Mesodermal cell (in vitro differentiated cells): Measurements from ENCODE around the gene TEX53.

Source experiments
- H3K27ac ChIP-seq: 2 replicates; pipeline ENCODE4 v1.7.0; 2013; ENCODE audit warnings: mild to moderate bottlenecking, low read depth, low read length, moderate library complexity; ENCODE audit not compliant: severe bottlenecking
- H3K36me3 ChIP-seq: 2 replicates; pipeline ENCODE4 v1.7.1; 2013; ENCODE audit warnings: mild to moderate bottlenecking, low read length, moderate library complexity; ENCODE audit not compliant: control insufficient read depth, insufficient read depth
- H3K4me1 ChIP-seq: one replicate; pipeline ENCODE4 v1.7.1; 2013; ENCODE audit warnings: mild to moderate bottlenecking, low read length; ENCODE audit not compliant: insufficient read depth, control insufficient read depth, poor library complexity, severe bottlenecking
- H3K4me3 ChIP-seq: 2 replicates; pipeline ENCODE4 v1.7.0; 2013; ENCODE audit warnings: low read length, control low read depth, mild to moderate bottlenecking; ENCODE audit not compliant: insufficient read depth, poor library complexity, severe bottlenecking; ENCODE audit errors: extremely low read depth
- H3K9me3 ChIP-seq: 2 replicates; pipeline ENCODE4 v1.7.1; 2013; ENCODE audit warnings: mild to moderate bottlenecking, low read length, moderate library complexity; ENCODE audit not compliant: control insufficient read depth
- WGBS, 2 experiments: methylation state at CpG; one replicate each; pipeline ENCODE4 v1.1.5; 2013; ENCODE audit warnings: missing lambda C conversion rate in 2 of 2; ENCODE audit not compliant: insufficient coverage in 2 of 2; 5-methylcytosine and 5-hydroxymethylcytosine counted together

Gene TEX53

DNA sequence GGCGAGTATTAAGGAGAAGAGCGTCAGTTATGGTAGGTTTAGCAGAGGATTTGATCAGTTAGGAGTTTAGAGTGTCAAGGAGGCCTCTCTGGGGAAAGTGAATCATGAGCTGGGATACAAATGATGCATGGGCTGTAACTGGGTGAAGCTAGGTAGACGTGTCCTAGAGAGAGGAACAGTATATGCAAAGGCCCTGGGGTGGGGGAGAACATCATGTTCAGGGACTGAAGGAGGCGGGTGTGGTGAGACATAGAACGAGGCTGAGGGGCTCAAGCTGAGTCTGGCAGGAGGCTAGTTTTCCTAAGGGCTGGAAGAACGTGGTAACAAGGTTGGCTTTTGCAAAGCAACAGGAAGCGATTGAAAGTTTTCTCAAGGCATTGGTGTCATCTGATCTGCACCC lies 36.0 kb downstream of the TEX53 start:
- 90 to 98% methylated on average over 7 of the region's 7 CpGs for WGBS, 2 experiments

DNA sequence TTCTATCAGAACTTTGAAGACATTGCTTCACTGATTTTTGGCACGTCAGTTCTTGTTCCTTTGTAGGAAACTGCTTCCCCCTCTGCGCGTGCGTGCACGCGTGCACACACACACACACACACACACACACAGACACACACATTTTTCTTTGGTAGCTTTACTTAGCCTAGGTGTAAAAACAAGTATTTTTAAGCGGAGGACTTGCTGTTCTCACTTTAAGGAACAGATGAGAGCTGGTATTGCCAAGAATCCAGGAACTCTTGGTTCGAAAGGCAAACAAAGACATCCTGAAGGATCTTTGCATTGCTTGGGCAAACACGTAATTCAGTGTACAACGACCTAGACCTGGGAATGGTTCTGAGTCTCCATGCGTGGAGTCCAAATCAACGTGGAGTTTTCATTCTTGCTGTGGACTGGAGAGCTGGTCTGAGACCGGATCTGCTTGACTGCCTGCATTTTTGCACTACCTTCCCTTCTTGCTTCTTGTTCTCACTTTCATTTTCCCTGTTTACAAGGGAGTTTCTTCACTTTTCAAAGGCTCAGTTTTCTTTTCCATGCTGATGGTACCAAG lies 38.3 kb downstream of the TEX53 start:
- Histone ChIP-seq H3K27ac (no peak overlapping the region), H3K36me3 (no peaks in the 10 kb centered on the region), H3K9me3 (no peaks in the 10 kb centered on the region), H3K4me3 (no peak overlapping the region), H3K4me1 (peaks cover 8% of the 10 kb centered on the region)
- 82 to 93% methylated on average over 6 to 13 of the region's 13 CpGs for WGBS, 2 experiments

More for the DNA sequence above, 36.0 kb downstream of the TEX53 start:
- H3K36me3 ChIP-seq = no peaks in the 10 kb centered on the region
- H3K4me3 ChIP-seq = no peak overlapping the region
- H3K4me1 ChIP-seq = peaks cover 8% of the 10 kb centered on the region
- peak overlapping the region; percentile 60 for H3K27ac ChIP-seq
- H3K9me3 ChIP-seq = no peaks in the 10 kb centered on the region

DNA sequence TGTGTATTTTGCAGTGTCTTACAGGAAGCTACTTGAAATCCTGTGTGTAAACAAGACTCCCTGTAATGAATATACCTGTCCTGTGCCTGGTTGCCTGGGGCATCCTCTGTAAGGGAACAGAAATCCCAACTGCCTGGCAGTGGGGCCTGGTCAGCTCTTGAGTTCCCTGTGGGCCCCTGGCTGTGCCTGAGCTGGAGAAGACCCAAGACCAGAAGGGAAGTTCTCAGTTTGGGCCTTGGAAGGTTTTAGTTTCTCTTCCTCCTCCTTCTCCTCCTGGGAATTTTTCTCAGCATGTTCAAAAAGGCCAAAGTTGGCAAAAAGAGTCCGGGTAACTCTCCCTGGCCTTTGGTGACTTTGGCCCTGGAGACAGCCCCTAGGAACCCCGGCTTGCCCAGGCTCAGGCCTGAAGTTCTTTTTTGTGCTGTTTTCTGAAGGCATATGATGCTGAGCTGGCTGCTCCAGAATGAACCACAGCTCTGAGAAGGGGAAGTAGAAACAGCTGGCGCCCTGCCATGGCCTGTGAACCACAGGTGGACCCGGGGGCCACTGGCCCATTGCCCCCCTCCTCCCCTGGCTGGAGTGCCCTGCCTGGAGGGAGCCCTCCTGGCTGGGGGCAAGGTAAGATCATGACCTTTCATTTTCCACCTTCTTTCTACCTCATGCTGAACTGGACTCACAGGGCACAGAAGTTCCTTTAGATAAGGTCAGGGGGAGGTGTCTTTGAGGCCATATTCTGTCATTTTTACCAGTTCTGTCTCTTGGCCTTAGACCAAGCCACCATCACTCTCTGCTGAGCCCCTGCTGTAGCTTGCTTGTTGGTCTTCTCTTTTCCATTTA lies 40.7 kb downstream of the TEX53 start:
- Histone ChIP-seq H3K4me1 (peaks cover 7% of the 10 kb centered on the region), H3K27ac (no peak overlapping the region), H3K36me3 (no peaks in the 10 kb centered on the region), H3K9me3 (no peaks in the 10 kb centered on the region), H3K4me3 (no peak overlapping the region)
- WGBS, 2 experiments = 87 to 93% methylated on average over 3 to 4 of the region's 4 CpGs

DNA sequence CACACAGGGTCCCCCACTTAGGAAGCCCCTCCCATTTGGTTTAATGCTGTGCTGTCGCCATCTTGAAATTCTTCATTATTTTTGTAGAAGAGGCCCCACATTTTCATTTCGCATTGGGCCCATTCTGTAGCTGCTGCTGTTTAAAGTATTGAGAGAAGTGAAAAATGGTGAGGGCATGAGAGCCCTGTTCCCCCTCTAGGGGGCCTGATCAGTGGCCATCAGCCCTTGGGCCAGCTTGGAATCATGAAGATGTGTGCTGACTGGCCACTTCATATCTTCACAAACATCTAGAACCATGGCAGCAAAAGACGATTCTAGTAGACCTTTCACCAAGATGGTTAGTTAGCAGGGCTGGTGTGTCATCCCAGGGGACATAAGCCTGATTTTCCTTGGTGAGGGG lies 43.2 kb downstream of the TEX53 start:
- Histone ChIP-seq H3K4me1 (peaks cover 8% of the 10 kb centered on the region), H3K9me3 (no peaks in the 10 kb centered on the region), H3K27ac (no peak overlapping the region), H3K4me3 (no peak overlapping the region), H3K36me3 (no peaks in the 10 kb centered on the region)
- WGBS, 2 experiments = 90 to 100% methylated on average over 2 of the region's 3 CpGs

DNA sequence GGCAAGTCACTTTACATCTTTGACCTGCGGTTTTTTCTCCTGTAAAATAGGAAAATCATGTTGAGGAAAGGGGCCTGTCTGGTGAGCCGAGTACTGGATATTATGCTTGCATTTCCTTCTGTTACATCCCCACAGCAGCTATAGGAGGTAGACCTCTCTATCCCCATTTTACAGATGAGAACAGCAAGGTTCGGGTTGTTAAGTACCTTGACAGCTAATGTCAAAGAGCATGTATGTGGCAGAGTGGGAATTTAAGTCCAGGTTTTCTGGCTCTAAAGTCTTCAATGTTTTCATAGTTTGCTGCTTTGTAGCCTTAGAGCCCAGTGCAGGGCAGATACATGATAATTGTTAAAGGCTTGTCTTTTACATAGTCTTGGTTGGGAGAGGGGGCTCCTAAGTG lies 43.7 kb downstream of the TEX53 start:
- no peaks in the 10 kb centered on the region for H3K36me3 ChIP-seq
- 100% methylated on average over 2 of the region's 3 CpGs; no CpG with 5 or more reads in 1 of the 2 experiments for WGBS, 2 experiments
- H3K9me3 ChIP-seq = no peaks in the 10 kb centered on the region
- peaks cover 8% of the 10 kb centered on the region for H3K4me1 ChIP-seq
- H3K4me3 ChIP-seq = no peak overlapping the region
- no peak overlapping the region for H3K27ac ChIP-seq

DNA sequence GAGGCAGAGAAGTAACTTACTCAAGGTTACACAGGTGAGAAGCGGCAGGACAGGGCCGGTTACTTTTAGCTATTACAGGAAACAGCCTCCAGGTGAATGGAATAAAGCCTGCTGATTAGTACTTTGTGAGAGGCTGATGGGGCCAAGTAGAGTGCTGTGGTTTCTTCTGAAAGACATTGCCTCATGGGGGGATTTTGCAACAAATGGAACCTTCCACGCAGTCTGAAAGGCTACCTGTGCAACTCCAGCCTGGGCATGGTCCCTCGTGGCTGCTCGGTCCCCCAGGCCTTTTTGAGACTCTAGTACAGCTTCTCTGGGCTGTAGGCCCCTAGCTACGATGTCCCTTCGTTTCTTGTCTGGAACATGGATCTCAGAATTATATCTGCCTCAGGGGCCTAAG lies 44.5 kb downstream of the TEX53 start:
- Histone ChIP-seq H3K4me3 (no peak overlapping the region), H3K36me3 (no peaks in the 10 kb centered on the region), H3K4me1 (peaks cover 8% of the 10 kb centered on the region), H3K9me3 (no peaks in the 10 kb centered on the region), H3K27ac (no peak overlapping the region)
- WGBS, 2 experiments = 90 to 93% methylated on average over 7 of the region's 7 CpGs

DNA sequence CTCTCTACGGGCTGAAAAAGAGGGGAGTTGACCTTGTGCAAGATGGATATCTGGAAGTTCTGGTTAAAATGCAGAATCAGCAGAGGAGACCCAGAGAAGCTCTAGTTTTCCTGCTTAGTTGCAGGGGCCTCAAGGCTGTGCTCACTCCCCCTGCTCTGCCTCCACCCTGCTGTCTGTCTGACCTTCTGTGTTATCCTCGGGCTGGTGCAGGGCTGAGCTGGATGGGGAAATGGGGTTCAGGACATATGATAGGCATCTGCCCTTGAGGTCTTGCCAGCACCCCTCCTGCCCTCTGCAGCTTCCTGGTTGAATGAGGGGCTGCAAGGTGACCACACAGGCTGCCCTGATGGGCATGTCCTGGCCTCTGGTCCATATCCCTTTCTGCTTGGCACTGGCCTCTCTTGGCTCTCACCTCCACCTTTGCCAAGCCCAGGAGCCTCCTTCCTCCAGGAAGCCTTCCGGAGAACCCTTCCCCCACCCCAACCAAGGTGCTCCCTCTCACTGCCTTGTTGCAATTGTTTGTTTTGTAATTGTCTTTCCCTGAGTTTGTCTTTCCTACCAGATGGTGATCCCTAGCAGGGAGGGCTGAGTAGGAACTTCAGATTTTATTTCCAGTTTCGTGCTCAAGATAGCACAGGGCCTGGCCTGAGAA lies 45.2 kb downstream of the TEX53 start:
- no peak overlapping the region for H3K27ac ChIP-seq
- H3K4me1 ChIP-seq = peaks cover 8% of the 10 kb centered on the region
- WGBS, 2 experiments = 60 to 70% methylated on average over 1 to 2 of the region's 4 CpGs
- H3K9me3 ChIP-seq = no peaks in the 10 kb centered on the region
- no peaks in the 10 kb centered on the region for H3K36me3 ChIP-seq
- H3K4me3 ChIP-seq = peak overlapping the region; percentile 47

DNA sequence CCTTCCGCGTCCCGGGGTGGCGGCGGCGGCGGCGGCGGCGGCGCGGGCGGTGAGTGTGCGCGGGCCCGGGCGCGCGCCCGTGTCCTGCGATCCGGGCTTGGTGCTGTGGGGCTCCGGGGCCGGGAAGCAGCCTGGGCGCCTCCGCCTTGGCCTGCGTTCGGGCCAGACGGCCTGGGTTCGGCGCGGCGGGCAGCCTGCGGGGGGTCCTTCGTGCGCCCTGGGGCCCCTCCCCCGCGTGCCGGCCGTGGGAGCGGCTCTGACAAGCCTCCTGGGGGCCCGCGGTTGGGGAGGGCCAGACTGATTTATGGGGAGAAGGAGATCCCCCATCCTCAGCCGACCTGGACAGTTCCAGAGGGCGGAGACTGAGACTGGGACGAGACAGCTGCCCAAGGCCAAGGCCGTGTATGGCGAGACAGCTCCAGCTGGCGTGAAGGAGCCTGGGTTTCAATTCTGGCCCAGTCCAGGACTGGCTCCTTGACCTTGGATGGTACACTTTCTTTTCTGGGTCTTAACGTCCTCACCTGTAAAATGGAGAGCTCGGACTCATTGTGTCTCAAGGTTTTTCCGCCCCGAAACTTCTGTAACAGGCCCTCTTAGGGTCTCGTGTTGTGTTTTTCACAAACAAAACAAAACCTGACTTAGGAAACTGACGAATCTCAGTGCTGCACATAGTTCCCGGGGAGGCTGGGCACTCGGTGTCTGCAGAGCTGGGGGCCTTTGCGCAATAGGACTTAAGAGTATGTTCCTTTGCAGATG lies 45.9 kb downstream of the TEX53 start:
- WGBS, 2 experiments = 23 to 57% methylated on average over 15 to 40 of the region's 58 CpGs
- H3K27ac ChIP-seq = no peak overlapping the region
- no peaks in the 10 kb centered on the region for H3K9me3 ChIP-seq
- no peaks in the 10 kb centered on the region for H3K36me3 ChIP-seq
- peak overlapping the region; percentile 47 for H3K4me3 ChIP-seq
- peaks cover 8% of the 10 kb centered on the region for H3K4me1 ChIP-seq

DNA sequence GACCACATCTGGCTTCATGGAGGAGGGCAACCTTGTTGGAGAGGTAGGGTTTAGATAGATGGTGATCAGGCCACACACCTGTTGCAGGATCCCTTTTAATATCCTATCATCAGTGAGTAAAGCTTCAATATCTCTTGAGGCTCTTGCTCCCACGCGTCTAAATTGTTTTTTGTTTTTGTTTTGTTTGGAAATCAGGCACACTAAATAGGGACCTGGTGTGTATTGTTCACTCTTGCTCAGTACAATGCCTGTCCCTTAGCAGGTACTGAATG lies 49.1 kb downstream of the TEX53 start:
- peaks cover 13% of the 10 kb centered on the region for H3K4me1 ChIP-seq
- no peak overlapping the region for H3K27ac ChIP-seq
- H3K9me3 ChIP-seq = no peaks in the 10 kb centered on the region
- 72% methylated on average over 2 of the region's 2 CpGs; no CpG with 5 or more reads in 1 of the 2 experiments for WGBS, 2 experiments
- no peaks in the 10 kb centered on the region for H3K36me3 ChIP-seq
- H3K4me3 ChIP-seq = no peak overlapping the region

DNA sequence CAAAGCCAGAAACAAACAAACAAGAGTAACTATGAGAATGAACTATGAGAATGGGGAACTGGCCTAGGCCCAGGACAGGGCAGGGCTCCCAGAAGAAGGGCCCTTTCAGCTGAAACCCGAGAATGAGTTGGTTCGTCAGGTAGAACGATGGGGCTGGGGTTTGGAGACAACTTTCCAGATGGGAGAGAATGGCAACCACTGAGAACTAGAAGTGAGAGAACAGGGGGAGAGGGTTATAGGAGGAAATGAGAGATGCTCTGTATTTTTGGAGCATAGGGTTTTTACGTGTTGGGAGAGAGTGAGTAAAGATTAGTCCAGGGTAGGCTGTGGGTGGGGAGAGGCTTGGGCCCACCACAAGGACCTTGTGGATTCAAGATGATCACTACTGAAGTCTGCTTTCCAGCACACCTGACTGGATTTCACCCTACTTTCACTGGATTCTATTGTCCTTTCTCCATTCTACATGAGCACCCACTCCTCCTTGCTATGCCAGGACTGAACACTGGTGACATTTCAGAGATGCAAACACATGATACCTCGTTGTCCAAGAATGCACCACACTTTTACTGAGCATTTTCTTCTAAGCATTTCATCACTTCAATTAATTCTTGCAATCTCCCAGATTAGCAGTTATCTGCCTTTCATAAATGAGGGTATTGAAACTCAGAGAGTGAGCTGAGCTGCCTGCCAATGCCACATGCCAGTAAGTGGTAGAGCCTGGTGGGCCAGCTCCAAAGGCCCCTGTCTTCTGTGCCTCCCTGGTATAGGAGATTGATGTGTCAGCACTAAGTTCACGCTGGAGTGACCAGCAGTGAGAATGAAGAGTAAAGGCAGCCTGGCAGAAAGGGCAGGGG lies 49.7 kb downstream of the TEX53 start:
- Histone ChIP-seq H3K27ac (no peak overlapping the region), H3K36me3 (no peaks in the 10 kb centered on the region), H3K4me1 (peaks cover 13% of the 10 kb centered on the region), H3K4me3 (no peak overlapping the region), H3K9me3 (no peaks in the 10 kb centered on the region)
- WGBS, 2 experiments = 91 to 95% methylated on average over 4 to 6 of the region's 6 CpGs
